Activated CD8-positive, alpha-beta memory T cell treated with anti-CD3 and anti-CD28 coated beads, Interleukin-2, amount 10 ng/mL, durations not matched to agents 7 days and 5 days (primary cell): ENCODE data around the gene MIER3. TPM values are rescaled to one million over a fixed set of nuclear protein-coding genes. Genes with fewer than 3 reads are reported as not detected.

Experiments used
- ATAC-seq: fragments of 150-1000 bp; cut with Tn5 transposase; one replicate; pipeline ENCODE4 v1.10.0; 2021; ENCODE audit warnings: moderate library complexity
- CTCF ChIA-PET: fragments of 350-600 bp; sonication (Branson Sonifier 250); formaldehyde crosslinking; loops from one replicate; lab custom pipeline; 2021; ENCODE audit warnings: antibody characterized with exemption; lab: Charles Lee
- DNase-seq: peaks from one replicate; pipeline ENCODE4 v3.0.0-alpha.2; 2020
- H3K27ac Mint-ChIP-seq: one replicate; pipeline ENCODE4 v1.8.0; 2021; ENCODE audit warnings: mild to moderate bottlenecking, mixed read lengths
- H3K27me3 Mint-ChIP-seq: one replicate; pipeline ENCODE4 v1.8.0; 2021; ENCODE audit warnings: mixed read lengths
- H3K36me3 Mint-ChIP-seq: one replicate; pipeline ENCODE4 v1.8.0; 2021; ENCODE audit warnings: mild to moderate bottlenecking, mixed read lengths
- H3K4me1 Mint-ChIP-seq: one replicate; pipeline ENCODE4 v1.8.0; 2021; ENCODE audit warnings: mixed read lengths
- H3K4me3 Mint-ChIP-seq: one replicate; pipeline ENCODE4 v1.8.0; 2021; ENCODE audit warnings: mild to moderate bottlenecking, moderate library complexity, mixed read lengths
- H3K9me3 Mint-ChIP-seq: one replicate; pipeline ENCODE4 v1.8.0; 2022; ENCODE audit warnings: low read depth, mixed read lengths
- total RNA-seq, 2 experiments: library from RNA; stranded (reverse); gene quantifications; one replicate each; pipeline ENCODE4 v1.2.3, GENCODE V29; 2021

Gene MIER3
- total RNA-seq, 2 experiments from 2014 or later, result 23.9 to 24.8 TPM

GRCh38 chr5:56947052-56947451, 4.9 kb downstream of the MIER3 start:
- CTCF ChIA-PET, result no interaction called here
- Mint-ChIP-seq H3K27me3 (no peaks in the 10 kb centered on the region), H3K36me3 (peaks cover 27% of the 10 kb centered on the region), H3K9me3 (no peaks in the 10 kb centered on the region), H3K4me1 (peaks cover 13% of the 10 kb centered on the region), H3K4me3 (no peak overlapping the region), H3K27ac (peak overlapping the region; percentile 56)
- ATAC-seq (no peak), DNase-seq (no peak)

GRCh38 chr5:56941981-56942380, 9.9 kb downstream of the MIER3 start:
- H3K9me3 Mint-ChIP-seq, result no peaks in the 10 kb centered on the region
- H3K27me3 Mint-ChIP-seq, result no peaks in the 10 kb centered on the region
- no peak for DNase-seq
- no peaks in the 10 kb centered on the region for H3K4me1 Mint-ChIP-seq
- ATAC-seq, result no peak
- CTCF ChIA-PET, result no interaction called here
- peaks cover 41% of the 10 kb centered on the region for H3K36me3 Mint-ChIP-seq
- H3K4me3 Mint-ChIP-seq, result no peak overlapping the region
- H3K27ac Mint-ChIP-seq, result no peak overlapping the region

GRCh38 chr5:56938858-56939257, 13.1 kb downstream of the MIER3 start:
- no peak overlapping the region for H3K27ac Mint-ChIP-seq
- no peaks in the 10 kb centered on the region for H3K9me3 Mint-ChIP-seq
- no peaks in the 10 kb centered on the region for H3K4me1 Mint-ChIP-seq
- H3K27me3 Mint-ChIP-seq, result no peaks in the 10 kb centered on the region
- DNase-seq (no peak), ATAC-seq (no peak)
- CTCF ChIA-PET, result no interaction called here
- peaks cover 44% of the 10 kb centered on the region for H3K36me3 Mint-ChIP-seq
- no peak overlapping the region for H3K4me3 Mint-ChIP-seq

DNA sequence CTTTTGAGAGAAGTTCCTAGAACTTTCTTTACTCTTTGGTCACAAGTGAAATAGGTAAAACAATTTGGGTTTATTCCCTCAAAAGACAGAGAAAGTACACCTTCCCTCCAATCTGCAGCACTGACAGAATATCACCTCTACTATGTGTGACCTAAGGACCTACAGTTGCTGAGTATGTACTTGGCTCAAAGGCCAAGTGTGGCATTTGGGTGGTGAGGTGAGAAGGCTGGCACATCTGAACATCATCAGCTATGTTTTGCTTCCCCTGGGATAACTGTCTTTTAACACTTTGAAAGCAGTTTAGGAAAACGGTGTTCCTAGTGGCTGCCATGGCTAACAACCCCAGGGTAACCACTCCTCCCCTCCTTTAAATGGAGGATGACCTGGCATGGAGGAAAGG, 17.6 kb downstream of the MIER3 start:
- H3K27me3 Mint-ChIP-seq, result no peaks in the 10 kb centered on the region
- no peaks in the 10 kb centered on the region for H3K4me1 Mint-ChIP-seq
- CTCF ChIA-PET, result no interaction called here
- H3K36me3 Mint-ChIP-seq, result peaks cover 37% of the 10 kb centered on the region
- no peak overlapping the region for H3K27ac Mint-ChIP-seq
- DNase-seq, result no peak
- no peak overlapping the region for H3K4me3 Mint-ChIP-seq
- no peak for ATAC-seq
- H3K9me3 Mint-ChIP-seq, result no peaks in the 10 kb centered on the region

DNA sequence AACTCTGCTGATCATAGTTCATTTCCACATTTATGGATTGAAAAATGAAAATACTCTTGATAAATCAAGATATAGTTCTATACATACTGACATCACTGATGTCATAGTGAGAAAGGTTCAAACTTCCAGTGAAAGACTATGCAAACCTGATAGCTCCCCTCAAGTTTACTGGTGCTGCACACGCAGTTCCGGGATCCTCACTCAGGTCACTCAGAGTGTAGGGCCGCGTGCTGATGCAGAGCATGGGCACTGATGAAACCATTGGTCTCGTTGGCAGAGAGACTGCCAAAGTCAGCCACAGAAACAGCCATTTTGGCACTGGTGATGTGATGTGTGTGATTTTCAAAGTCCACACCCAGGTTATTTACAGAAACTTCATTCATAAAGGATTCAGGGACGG, 29.0 kb downstream of the MIER3 start:
- Mint-ChIP-seq H3K9me3 (no peaks in the 10 kb centered on the region), H3K36me3 (peaks cover 40% of the 10 kb centered on the region), H3K4me3 (no peak overlapping the region), H3K4me1 (peaks cover 9% of the 10 kb centered on the region), H3K27ac (no peak overlapping the region), H3K27me3 (no peaks in the 10 kb centered on the region)
- ATAC-seq, result no peak
- CTCF ChIA-PET, result no interaction called here
- no peak for DNase-seq

GRCh38 chr5:56919942-56920662, 31.8 kb downstream of the MIER3 start:
- H3K36me3 Mint-ChIP-seq, result peaks cover 28% of the 10 kb centered on the region
- no peak for DNase-seq
- no peaks in the 10 kb centered on the region for H3K9me3 Mint-ChIP-seq
- no peak overlapping the region for H3K4me3 Mint-ChIP-seq
- no peaks in the 10 kb centered on the region for H3K27me3 Mint-ChIP-seq
- CTCF ChIA-PET, result interaction anchor here (0.6 to 1.6 kb wide), 3 partner anchors 31 to 300 kb away, joined by 3 to 4 read pairs (median 3); no protein-coding TSS in a partner anchor
- no peak overlapping the region for H3K27ac Mint-ChIP-seq
- ATAC-seq, result no peak
- peaks cover 9% of the 10 kb centered on the region for H3K4me1 Mint-ChIP-seq

DNA sequence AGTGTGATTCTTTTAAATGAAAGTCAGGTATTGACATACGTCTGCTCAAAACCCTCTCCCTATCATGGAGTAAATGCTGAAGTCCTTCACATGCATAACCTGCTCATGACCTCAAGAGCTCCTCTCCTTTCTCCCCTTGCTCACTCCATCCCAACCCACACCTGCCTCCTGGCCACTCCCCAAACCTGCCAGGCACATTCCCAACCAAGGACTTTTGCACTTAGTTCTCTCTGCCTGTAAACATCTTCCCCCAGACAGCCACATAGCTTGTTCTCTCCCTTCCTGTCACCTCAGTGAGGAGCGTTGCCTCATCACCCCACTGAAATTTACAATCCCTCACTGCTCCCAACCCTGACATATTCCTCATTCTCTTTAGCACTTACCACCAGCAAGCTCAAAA, 33.9 kb downstream of the MIER3 start:
- ATAC-seq, result no peak
- H3K36me3 Mint-ChIP-seq, result peaks cover 22% of the 10 kb centered on the region

GRCh38 chr5:56917534-56917933, 34.4 kb downstream of the MIER3 start:
- DNase-seq, result no peak
- CTCF ChIA-PET, result interaction anchor here (1.2 kb wide), 1 partner anchor 293 kb away, joined by 3 read pairs; no protein-coding TSS in a partner anchor
- no peak for ATAC-seq
- Mint-ChIP-seq H3K27me3 (no peaks in the 10 kb centered on the region), H3K27ac (no peak overlapping the region), H3K36me3 (peaks cover 20% of the 10 kb centered on the region), H3K4me3 (no peak overlapping the region), H3K9me3 (no peaks in the 10 kb centered on the region), H3K4me1 (peaks cover 9% of the 10 kb centered on the region)

More for the DNA sequence above, 33.9 kb downstream of the MIER3 start:
- Mint-ChIP-seq H3K9me3 (no peaks in the 10 kb centered on the region), H3K4me3 (no peak overlapping the region), H3K27me3 (no peaks in the 10 kb centered on the region), H3K27ac (no peak overlapping the region), H3K4me1 (peaks cover 9% of the 10 kb centered on the region)
- no peak for DNase-seq
- CTCF ChIA-PET, result interaction anchor here (1.4 kb wide), 1 partner anchor 8 kb away, joined by 4 read pairs; no protein-coding TSS in a partner anchor

DNA sequence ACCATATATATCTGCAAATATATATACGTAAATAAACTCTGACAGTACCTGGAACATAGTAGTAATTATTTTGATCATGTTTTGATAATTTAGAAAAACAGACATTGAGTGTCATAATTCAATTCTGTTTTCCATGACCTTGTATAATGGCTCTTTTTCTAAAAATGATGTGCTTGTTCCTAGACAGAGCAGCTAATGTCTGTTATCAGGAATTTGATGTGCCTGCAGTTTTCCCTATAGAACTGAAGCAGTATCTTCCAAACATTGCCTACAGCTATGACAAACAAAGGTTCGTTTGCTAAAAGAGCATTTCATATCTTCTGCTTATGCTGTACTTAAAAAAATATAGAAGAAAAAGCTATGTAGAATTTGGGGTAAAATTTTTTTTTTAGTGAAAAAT, 37.2 kb downstream of the MIER3 start:
- Mint-ChIP-seq H3K27ac (no peak overlapping the region), H3K4me3 (no peak overlapping the region), H3K36me3 (peaks cover 10% of the 10 kb centered on the region), H3K27me3 (no peaks in the 10 kb centered on the region), H3K4me1 (peaks cover 21% of the 10 kb centered on the region), H3K9me3 (no peaks in the 10 kb centered on the region)
- CTCF ChIA-PET, result interaction anchor here (1.6 kb wide), 1 partner anchor 14 kb away, joined by 6 read pairs; no protein-coding TSS in a partner anchor
- no peak for ATAC-seq
- no peak for DNase-seq

DNA sequence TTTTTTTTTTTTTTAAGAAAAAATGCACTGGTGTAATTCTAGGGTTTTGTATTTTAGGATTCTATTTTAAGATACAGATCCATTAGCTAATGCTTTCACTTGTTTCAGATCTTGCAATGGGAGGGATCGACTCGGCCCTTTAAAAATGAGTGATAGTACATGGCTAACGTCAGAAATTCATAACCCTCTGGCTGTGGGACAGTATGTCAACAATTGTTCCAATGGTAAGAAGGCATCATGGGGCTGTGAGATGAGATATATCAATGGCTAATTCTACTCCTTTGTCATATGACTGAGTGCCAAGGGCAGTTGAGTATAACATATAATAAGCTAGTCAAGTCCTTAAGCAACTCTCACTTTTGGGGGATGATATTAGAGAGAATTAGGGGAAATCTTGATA, 38.2 kb downstream of the MIER3 start:
- ATAC-seq, result no peak
- CTCF ChIA-PET, result no interaction called here
- Mint-ChIP-seq H3K4me3 (no peak overlapping the region), H3K27ac (no peak overlapping the region), H3K9me3 (no peaks in the 10 kb centered on the region), H3K4me1 (peaks cover 24% of the 10 kb centered on the region), H3K27me3 (no peaks in the 10 kb centered on the region), H3K36me3 (peaks cover 10% of the 10 kb centered on the region)
- no peak for DNase-seq

DNA sequence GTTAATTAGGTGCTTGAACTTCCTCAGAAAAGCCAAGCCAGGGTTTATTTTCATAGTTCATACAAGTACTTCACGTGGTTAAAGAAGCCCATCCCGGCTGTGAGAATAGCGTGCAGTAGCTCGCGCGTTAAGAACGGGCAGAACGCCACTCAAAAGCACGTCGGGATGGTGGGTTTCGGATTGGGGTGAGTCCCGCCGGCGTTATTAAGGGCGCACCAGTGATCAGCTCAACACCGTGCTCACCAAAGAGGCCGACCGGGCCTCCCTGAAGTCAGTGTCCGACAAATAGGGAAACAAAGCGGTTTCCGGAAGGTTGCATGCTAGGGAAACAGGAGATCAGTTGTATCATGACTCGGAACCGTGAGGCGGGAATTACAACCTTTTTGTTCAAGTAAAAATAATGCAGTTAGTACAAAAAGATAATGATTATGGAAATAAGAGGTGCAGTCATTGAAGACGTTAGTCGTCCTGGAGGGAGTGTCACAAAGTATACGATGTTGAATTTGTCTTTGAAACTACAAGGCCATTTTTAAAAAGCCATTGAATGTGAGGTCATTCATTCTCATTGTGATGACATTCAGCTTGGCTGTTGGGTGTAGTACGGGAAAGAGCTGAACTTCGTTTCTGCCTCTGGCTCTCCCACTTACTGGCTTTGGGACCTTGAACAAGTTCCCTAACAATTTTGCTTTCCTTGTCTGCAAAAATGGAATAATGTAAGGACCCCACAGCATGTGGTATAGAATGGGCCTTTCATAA, 41.5 kb downstream of the MIER3 start:
- Mint-ChIP-seq H3K4me3 (peak overlapping the region; percentile 83), H3K27me3 (peaks cover 4% of the 10 kb centered on the region), H3K4me1 (peaks cover 21% of the 10 kb centered on the region), H3K27ac (peak overlapping the region; percentile 90), H3K36me3 (peaks cover 10% of the 10 kb centered on the region), H3K9me3 (peaks cover 3% of the 10 kb centered on the region)
- CTCF ChIA-PET, result interaction anchor here (0.9 to 2.2 kb wide), 11 partner anchors 8 to 582 kb away, joined by 3 to 9 read pairs (median 4); no protein-coding TSS in a partner anchor
- peak; percentile 20 for ATAC-seq
- no peak for DNase-seq

GRCh38 chr5:56909294-56910209, 42.4 kb downstream of the MIER3 start, which contains the start of gene SETD9:
TSS of gene SETD9 (plus strand) at chr5:56909596. CDS start at chr5:56909646, 50 bp downstream.
- H3K4me3 Mint-ChIP-seq, result peak within 1 kb of the TSS; percentile 83
- peak; percentile 84 for ATAC-seq
- CTCF ChIA-PET, result interaction anchor here (0.9 to 2.2 kb wide), 10 partner anchors 8 to 581 kb away, joined by 3 to 9 read pairs (median 4); no protein-coding TSS in a partner anchor
- H3K9me3 Mint-ChIP-seq, result peaks cover 3% of the 10 kb centered on the region
- peak; percentile 97 for DNase-seq
- peak within 1 kb of the TSS; percentile 90 for H3K27ac Mint-ChIP-seq
- H3K4me1 Mint-ChIP-seq, result peaks cover 21% of the 10 kb centered on the region
- peaks cover 10% of the 10 kb centered on the region for H3K36me3 Mint-ChIP-seq
- peaks cover 4% of the 10 kb centered on the region for H3K27me3 Mint-ChIP-seq

DNA sequence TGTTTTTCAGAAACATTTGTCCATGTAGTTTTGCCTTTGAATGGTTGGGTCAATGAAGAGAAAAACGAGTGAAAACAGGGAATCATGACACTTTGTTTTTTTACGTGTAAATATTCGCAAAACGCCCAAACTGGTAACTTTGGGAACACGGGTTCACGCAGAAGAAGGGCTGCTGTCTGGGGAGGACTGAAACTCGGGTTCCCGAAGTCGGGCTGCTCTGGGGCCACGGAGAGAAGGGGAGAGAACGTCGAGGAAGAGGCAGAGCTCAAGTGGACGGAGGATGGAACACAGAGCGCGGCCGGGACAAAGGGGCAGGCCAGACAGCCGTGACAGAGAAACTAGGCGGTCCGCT, 43.0 kb downstream of the MIER3 start:
- Mint-ChIP-seq H3K36me3 (peaks cover 9% of the 10 kb centered on the region), H3K4me1 (peaks cover 21% of the 10 kb centered on the region), H3K9me3 (peaks cover 3% of the 10 kb centered on the region), H3K4me3 (peak overlapping the region; percentile 83), H3K27me3 (peaks cover 5% of the 10 kb centered on the region), H3K27ac (peak overlapping the region; percentile 89)
- CTCF ChIA-PET, result interaction anchor here (1.2 to 1.9 kb wide), 3 partner anchors 42 to 229 kb away, joined by 3 to 6 read pairs (median 3); no protein-coding TSS in a partner anchor
- ATAC-seq, result no peak
- DNase-seq, result no peak
